Measurements from ENCODE around the gene BATF2.
"Not testable (repeated sequence)": the region's sequence is repeated elsewhere in the genome, so short reads cannot be mapped to it uniquely, and the experiment has no call there.

BATF2 gene

DNA sequence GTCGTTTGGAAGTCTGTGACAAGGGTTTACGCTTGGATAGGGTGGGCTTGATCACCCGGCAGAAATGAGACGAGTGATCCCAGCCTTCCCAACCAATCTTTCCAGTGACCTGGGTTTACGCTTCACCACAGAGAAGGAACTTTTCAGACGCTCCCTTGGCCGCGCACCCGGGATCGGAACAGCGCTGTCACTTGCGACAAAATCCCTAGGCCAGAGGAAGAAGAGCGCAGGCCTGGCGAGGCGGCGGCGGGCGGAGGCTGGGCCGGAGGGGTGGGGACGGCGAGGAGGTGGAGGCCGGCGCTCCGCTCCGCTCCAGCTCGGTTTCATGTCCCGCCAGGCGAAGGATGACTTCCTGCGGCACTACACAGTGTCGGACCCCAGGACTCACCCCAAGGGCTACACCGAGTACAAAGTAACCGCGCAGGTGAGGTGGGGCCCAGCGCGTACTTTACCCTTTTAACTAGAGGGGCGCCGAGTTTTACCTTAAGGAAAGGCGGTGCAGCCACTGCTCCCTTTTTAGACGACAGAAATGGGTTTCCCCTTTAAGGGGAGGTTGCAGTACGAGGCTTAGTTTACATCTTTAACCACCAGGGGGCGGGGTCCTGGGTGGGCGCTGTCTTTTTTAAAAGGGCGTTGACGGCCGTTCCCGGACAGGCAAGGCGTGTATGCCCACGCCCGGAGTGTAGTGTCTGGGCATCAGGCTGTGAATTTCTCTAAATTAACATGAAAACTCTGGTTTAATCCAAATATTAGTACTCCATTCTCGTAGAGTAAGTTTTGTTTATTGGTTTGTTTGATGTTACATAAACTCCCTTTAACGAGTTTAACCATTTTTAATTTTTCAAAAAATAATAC is 30.7 kb upstream of the BATF2 start, which contains the start of gene SNX15:
SNX15 (plus strand) TSS at position 227 of the 855 bp plus-strand sequence; CDS start at position 326, 99 bp downstream.
- no peaks in the 10 kb centered on the region for H3K36me3 ChIP-seq (ENCODE audit: control insufficient read depth, insufficient read depth, low read length)
- H3K4me1 ChIP-seq (ENCODE audit: control insufficient read depth, insufficient read depth, low read length), result peaks cover 5% of the 10 kb centered on the region
- H3K9me3 ChIP-seq (ENCODE audit: control insufficient read depth, low read length), result no peaks in the 10 kb centered on the region
- peak within 1 kb of the TSS; percentile 76 for H3K9ac ChIP-seq (ENCODE audit: low read length)
- peak within 1 kb of the TSS; percentile 50 for H3K4me3 ChIP-seq (ENCODE audit: low read length)
- no peaks in the 10 kb centered on the region for H3K27me3 ChIP-seq (ENCODE audit: control insufficient read depth, insufficient read depth, low read length)

DNA sequence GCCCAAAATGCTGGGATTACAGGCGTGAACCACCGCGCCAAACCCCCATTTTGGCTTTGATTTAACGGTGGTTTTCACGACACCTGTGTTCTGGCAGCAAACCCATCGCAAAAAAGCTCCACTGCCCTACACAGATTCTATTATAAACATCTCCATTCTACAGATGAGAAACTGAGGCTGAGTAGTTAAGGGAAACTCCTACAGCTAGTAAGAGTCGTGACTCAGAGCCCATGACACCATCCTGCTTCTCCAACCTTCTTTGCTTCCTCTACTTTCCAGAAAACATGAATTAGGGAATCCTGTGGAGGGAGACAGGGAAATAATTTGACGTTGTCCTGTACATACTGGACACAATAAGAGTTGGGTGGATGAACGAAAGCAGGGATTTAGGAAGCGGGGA is 30.0 kb upstream of the BATF2 start:
- Histone ChIP-seq H3K9me3 (ENCODE audit: control insufficient read depth, low read length) (no peaks in the 10 kb centered on the region), H3K27me3 (ENCODE audit: control insufficient read depth, insufficient read depth, low read length) (no peaks in the 10 kb centered on the region), H3K36me3 (ENCODE audit: control insufficient read depth, insufficient read depth, low read length) (no peaks in the 10 kb centered on the region), H3K9ac (ENCODE audit: low read length) (no peak overlapping the region), H3K4me1 (ENCODE audit: control insufficient read depth, insufficient read depth, low read length) (peaks cover 5% of the 10 kb centered on the region), H3K4me3 (ENCODE audit: low read length) (peak overlapping the region; percentile 50)

DNA sequence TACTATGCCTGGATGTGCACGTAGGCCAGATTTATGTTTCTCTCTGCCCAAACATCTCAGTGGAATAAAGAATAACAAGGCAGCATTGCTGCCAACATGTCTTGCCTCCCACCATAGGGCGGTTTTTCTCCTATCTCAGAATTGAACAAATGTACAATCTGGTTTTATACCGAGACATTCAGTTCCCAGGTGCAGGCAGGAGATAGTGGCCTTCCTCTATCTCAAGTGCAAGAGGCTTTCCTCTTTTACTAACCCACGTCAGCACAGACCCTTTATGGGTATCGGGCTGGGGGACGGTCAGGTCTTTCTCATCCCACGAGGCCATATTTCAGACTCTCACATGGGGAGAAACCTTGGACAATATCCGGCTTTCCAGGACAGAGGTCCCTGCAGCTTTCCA is 26.7 kb upstream of the BATF2 start:
- H3K9ac ChIP-seq (ENCODE audit: low read length); H3K4me3 ChIP-seq (ENCODE audit: low read length): not testable (repeated sequence)

DNA sequence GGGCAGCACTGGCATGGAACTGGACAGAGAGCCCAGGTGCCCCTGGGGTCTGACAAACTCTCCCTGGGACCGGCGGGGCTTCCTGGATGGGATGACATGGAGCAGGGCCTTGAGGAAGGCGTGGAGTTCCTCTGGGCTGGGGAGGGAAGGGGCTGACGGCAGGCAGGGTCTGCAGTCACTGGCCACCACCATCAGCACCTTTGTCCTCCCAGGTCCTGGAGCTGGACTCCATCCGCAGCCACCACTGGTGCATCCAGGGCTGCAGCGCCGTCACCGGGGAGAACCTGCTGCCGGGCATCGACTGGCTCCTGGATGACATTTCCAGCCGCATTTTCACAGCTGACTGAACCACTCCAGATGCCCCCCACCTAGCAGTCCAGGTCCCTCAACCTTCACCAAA is 24.7 kb upstream of the BATF2 start:
- Histone ChIP-seq H3K4me3 (ENCODE audit: low read length) (no peak overlapping the region), H3K27me3 (ENCODE audit: control insufficient read depth, insufficient read depth, low read length) (no peaks in the 10 kb centered on the region), H3K9ac (ENCODE audit: low read length) (no peak overlapping the region), H3K4me1 (ENCODE audit: control insufficient read depth, insufficient read depth, low read length) (no peaks in the 10 kb centered on the region), H3K36me3 (ENCODE audit: control insufficient read depth, insufficient read depth, low read length) (peaks cover 6% of the 10 kb centered on the region), H3K9me3 (ENCODE audit: control insufficient read depth, low read length) (no peaks in the 10 kb centered on the region)

More for the DNA sequence above, 26.7 kb upstream of the BATF2 start:
- H3K27me3 ChIP-seq (ENCODE audit: control insufficient read depth, insufficient read depth, low read length); H3K4me1 ChIP-seq (ENCODE audit: control insufficient read depth, insufficient read depth, low read length); H3K9me3 ChIP-seq (ENCODE audit: control insufficient read depth, low read length); H3K36me3 ChIP-seq (ENCODE audit: control insufficient read depth, insufficient read depth, low read length): not testable (repeated sequence)

DNA sequence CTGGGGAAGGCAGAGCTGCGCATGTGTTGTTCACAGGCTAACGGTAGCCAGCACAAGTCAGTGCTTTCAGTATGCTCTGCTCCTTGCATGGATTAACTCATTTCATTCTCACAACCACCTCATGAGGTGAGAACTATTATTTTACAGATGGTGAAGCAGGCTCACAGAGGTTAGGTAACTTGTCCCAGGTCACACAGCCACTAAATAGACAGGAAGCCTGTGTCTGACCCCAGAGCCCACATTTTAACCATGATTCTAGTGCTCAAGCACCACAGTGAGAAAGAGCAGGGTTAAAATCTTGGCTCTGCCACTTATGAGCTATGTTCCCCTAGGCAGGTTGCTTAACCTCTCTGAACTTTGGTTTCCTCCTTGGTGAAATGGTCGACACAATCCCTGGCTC is 24.2 kb upstream of the BATF2 start:
- H3K36me3 ChIP-seq (ENCODE audit: control insufficient read depth, insufficient read depth, low read length), result peaks cover 6% of the 10 kb centered on the region
- H3K4me1 ChIP-seq (ENCODE audit: control insufficient read depth, insufficient read depth, low read length), result no peaks in the 10 kb centered on the region
- H3K27me3 ChIP-seq (ENCODE audit: control insufficient read depth, insufficient read depth, low read length), result no peaks in the 10 kb centered on the region
- no peak overlapping the region for H3K9ac ChIP-seq (ENCODE audit: low read length)
- no peak overlapping the region for H3K4me3 ChIP-seq (ENCODE audit: low read length)
- H3K9me3 ChIP-seq (ENCODE audit: control insufficient read depth, low read length), result no peaks in the 10 kb centered on the region

DNA sequence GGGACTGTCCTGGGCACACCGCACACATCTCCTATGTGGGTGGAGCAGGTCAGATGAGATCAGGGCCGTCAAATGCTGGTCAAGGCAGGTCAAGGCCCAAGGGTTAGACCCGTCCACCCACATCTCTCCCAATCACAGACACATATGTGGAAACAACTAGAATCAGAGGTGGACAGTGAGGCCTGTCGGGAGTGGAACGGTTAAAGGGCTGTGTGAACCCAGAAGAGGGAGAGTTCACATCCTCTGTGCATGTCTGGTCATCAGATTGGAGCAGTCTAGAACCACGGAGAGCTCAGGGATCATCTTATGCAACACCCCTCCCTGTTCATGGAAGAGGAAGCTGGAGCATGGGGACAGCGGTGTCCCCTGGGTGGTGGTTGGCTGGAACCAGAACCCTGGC is 23.1 kb upstream of the BATF2 start:
- Histone ChIP-seq H3K9me3 (ENCODE audit: control insufficient read depth, low read length) (no peaks in the 10 kb centered on the region), H3K36me3 (ENCODE audit: control insufficient read depth, insufficient read depth, low read length) (peaks cover 6% of the 10 kb centered on the region), H3K27me3 (ENCODE audit: control insufficient read depth, insufficient read depth, low read length) (no peaks in the 10 kb centered on the region), H3K4me1 (ENCODE audit: control insufficient read depth, insufficient read depth, low read length) (peaks cover under 1% of the 10 kb centered on the region), H3K4me3 (ENCODE audit: low read length) (no peak overlapping the region), H3K9ac (ENCODE audit: low read length) (no peak overlapping the region)

DNA sequence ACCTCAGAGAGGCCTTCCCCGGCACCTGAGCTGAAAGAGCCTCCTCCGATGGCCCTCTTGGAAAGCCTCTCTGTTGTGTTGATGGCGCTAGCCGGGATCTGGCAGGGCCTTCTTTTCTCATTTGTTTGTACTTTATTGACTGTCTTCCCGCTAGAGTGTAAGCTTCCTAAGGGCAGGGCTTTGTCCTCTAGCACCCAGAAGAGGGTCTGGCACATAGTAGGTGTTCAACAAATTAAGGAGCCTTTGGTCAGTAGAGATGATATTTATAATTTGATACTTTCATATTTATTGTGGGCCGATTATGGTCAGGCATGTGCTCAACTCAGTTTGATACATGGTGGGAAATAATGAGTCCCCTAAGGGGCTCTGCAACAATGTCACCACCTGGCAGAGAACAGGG is 21.2 kb upstream of the BATF2 start:
- no peak overlapping the region for H3K9ac ChIP-seq (ENCODE audit: low read length)
- no peak overlapping the region for H3K4me3 ChIP-seq (ENCODE audit: low read length)
- H3K36me3 ChIP-seq (ENCODE audit: control insufficient read depth, insufficient read depth, low read length), result peaks cover 6% of the 10 kb centered on the region
- no peaks in the 10 kb centered on the region for H3K9me3 ChIP-seq (ENCODE audit: control insufficient read depth, low read length)
- H3K27me3 ChIP-seq (ENCODE audit: control insufficient read depth, insufficient read depth, low read length), result no peaks in the 10 kb centered on the region
- H3K4me1 ChIP-seq (ENCODE audit: control insufficient read depth, insufficient read depth, low read length), result peaks cover 8% of the 10 kb centered on the region

DNA sequence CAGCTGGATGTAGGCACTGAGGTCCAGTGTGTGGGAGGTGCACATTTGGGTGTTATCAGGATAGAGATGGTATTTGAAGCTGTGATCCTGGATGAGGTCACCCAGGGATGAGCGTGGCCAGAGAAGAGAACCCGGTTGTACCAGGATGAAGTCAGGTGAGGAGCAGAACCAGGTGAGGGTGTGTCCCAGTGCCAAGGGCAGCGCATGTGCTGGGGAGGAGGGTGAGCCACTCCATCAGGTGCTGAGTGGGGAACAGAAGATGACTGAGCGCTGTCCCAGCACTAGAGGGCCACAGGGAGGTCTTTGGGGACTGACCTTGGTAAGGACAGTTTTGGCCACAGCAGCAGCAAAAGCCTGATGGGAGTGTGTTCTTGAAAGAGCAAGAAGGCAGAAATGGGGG is 19.9 kb upstream of the BATF2 start:
- Histone ChIP-seq H3K4me3 (ENCODE audit: low read length) (no peak overlapping the region), H3K9ac (ENCODE audit: low read length) (no peak overlapping the region)

DNA sequence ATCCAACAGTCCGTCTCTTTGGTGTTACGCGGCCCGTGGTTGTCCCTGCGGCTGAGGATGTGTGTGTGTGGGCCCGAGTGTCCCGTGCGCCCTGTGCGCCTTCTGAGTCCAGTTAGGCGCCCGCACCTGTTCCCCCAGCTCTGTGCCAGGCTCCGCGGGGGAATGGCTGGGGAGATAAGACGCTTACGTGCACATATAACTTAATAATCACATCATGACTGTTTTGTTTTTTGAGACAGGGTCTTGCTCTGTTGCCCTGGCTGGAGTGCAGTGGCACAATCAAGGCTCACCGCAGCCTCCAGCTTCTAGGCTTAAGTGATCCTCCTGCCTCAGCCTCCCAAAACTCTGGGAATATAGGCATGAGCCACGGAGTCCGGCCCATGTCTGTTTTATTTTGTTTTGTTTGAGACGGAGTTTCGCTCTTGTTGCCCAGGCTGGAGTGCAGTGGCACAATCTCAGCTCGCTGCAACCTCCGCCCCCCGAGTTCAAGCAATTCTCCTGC is 18.0 kb upstream of the BATF2 start:
- no peaks in the 10 kb centered on the region for H3K27me3 ChIP-seq (ENCODE audit: control insufficient read depth, insufficient read depth, low read length)
- H3K36me3 ChIP-seq (ENCODE audit: control insufficient read depth, insufficient read depth, low read length), result peaks cover 6% of the 10 kb centered on the region
- H3K9ac ChIP-seq (ENCODE audit: low read length), result peak overlapping the region; percentile 91
- H3K9me3 ChIP-seq (ENCODE audit: control insufficient read depth, low read length), result no peaks in the 10 kb centered on the region
- H3K4me1 ChIP-seq (ENCODE audit: control insufficient read depth, insufficient read depth, low read length), result peaks cover 10% of the 10 kb centered on the region
- peak overlapping the region; percentile 96 for H3K4me3 ChIP-seq (ENCODE audit: low read length)

More for the DNA sequence above, 19.9 kb upstream of the BATF2 start:
- Histone ChIP-seq H3K27me3 (ENCODE audit: control insufficient read depth, insufficient read depth, low read length) (no peaks in the 10 kb centered on the region), H3K9me3 (ENCODE audit: control insufficient read depth, low read length) (no peaks in the 10 kb centered on the region), H3K36me3 (ENCODE audit: control insufficient read depth, insufficient read depth, low read length) (peaks cover 6% of the 10 kb centered on the region), H3K4me1 (ENCODE audit: control insufficient read depth, insufficient read depth, low read length) (peaks cover 10% of the 10 kb centered on the region)

DNA sequence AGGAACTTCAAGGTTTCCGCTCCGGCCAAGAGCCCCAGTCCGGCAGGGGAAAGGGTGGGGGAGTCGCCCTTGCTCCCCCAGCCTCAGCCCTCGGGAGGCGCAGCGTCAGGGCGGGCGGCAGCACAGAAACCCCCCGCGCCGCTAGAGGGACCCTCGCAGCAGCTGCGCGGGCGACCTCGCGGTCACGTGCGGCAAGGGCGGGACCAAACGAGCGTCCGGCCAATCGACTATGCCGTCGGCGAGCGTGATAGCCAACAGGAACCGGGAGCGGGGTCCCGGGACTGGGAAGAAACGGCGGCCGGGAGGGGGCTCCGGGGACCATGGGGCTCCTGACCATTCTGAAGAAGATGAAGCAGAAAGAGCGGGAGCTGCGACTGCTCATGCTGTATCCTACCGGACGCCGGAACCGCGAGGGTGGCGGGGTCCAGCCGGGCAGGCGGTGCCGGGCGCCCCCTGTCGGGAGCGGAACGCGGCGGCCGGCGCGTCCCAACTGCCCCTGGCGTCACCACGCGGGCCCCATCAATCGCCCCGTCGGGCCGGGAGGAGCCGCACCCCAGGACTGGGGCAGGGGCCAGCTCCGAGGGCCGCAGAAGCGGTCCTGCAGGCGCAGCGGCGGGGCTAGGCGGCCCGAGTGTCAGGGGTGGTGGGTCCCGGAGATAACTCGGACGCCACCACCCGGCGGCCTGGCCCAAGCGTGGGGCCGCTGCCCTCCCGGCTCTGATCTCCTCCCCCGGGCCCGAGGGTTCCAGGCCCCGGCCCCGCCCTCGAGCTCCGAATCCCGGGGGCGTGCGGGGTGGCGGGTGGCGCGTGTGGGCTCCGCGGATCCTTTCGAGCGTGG is 17.3 kb upstream of the BATF2 start, which contains the start of gene ARL2:
ARL2 (plus strand) TSS at position 273 of the 838 bp plus-strand sequence; CDS start at position 321, 48 bp downstream.
- Histone ChIP-seq H3K9ac (ENCODE audit: low read length) (peak within 1 kb of the TSS; percentile 91), H3K4me1 (ENCODE audit: control insufficient read depth, insufficient read depth, low read length) (peaks cover 10% of the 10 kb centered on the region), H3K36me3 (ENCODE audit: control insufficient read depth, insufficient read depth, low read length) (peaks cover 6% of the 10 kb centered on the region), H3K27me3 (ENCODE audit: control insufficient read depth, insufficient read depth, low read length) (no peaks in the 10 kb centered on the region), H3K9me3 (ENCODE audit: control insufficient read depth, low read length) (no peaks in the 10 kb centered on the region), H3K4me3 (ENCODE audit: low read length) (peak within 1 kb of the TSS; percentile 96)

DNA sequence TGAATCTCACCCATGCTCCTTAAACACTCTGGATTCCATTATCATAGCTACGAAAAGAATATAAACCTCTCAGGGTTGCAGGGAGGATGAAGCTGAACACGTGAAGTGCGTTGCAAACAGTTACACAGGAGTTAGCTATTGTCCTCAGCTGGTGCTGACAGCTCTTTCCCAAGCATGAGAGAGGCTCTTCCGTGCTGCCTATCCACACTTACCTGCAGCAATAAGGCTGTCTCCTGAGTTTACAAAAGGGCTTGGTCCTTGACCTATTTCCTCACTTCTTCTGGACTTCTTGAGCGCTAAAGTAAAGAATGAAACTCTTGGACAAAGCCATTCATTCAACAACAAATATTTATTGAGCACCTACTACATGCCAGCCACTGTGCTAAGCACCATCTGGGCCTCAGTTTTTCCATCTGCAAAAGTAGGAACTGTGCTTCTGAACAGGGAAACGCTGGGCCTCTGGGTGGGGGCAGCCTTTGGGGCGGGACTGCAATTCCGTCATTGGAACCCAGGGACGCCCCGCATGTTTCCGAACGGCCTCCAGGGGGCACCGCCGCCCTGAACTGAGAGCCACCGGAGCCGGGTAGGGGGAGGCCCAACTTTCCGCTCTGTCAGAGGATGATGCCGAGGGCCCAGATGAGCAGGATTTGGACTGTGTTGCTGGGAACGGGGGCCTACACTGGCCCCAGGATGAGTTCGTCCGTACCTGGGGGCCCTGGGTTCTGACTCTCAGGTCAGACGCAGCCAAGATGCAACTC is 16.5 kb upstream of the BATF2 start:
- no peaks in the 10 kb centered on the region for H3K27me3 ChIP-seq (ENCODE audit: control insufficient read depth, insufficient read depth, low read length)
- peak overlapping the region; percentile 91 for H3K9ac ChIP-seq (ENCODE audit: low read length)
- H3K4me3 ChIP-seq (ENCODE audit: low read length), result peak overlapping the region; percentile 96
- H3K36me3 ChIP-seq (ENCODE audit: control insufficient read depth, insufficient read depth, low read length), result peaks cover 1% of the 10 kb centered on the region
- H3K4me1 ChIP-seq (ENCODE audit: control insufficient read depth, insufficient read depth, low read length), result peaks cover 10% of the 10 kb centered on the region
- no peaks in the 10 kb centered on the region for H3K9me3 ChIP-seq (ENCODE audit: control insufficient read depth, low read length)
